DMS 273 (cell line): ENCODE measurements around the gene ERVFRD-1.
A peak's percentile ranks its signal among the peaks of the same experiment; 100 is the strongest.
"Not testable (repeated sequence)": the region's sequence is repeated elsewhere in the genome, so short reads cannot be mapped to it uniquely, and the experiment has no call there.

Experiments
- DNase-seq: peaks from one replicate; lab custom pipeline; 2025; ENCODE audit not compliant: unreplicated experiment; lab: John Stamatoyannopoulos, UW

ERVFRD-1 gene

GRCh38 chr6:11129908-11130565 is 18.5 kb upstream of the ERVFRD-1 start:
- no peak for DNase-seq

GRCh38 chr6:11128608-11129007 is 17.1 kb upstream of the ERVFRD-1 start:
- no peak for DNase-seq

- DNase-seq, result no peak
Observed at GRCh38 chr6:11126876-11127275, 15.4 kb upstream of the ERVFRD-1 start.

GRCh38 chr6:11123978-11124377 is 12.5 kb upstream of the ERVFRD-1 start:
- no peak for DNase-seq

GRCh38 chr6:11122380-11122779 is 10.9 kb upstream of the ERVFRD-1 start:
- no peak for DNase-seq

- DNase-seq, result no peak
Observed at GRCh38 chr6:11121851-11122250, 10.3 kb upstream of the ERVFRD-1 start.

GRCh38 chr6:11120271-11121005 is 8.9 kb upstream of the ERVFRD-1 start:
- DNase-seq, result peak; percentile 64

- DNase-seq, result not testable (repeated sequence)
Observed at GRCh38 chr6:11115808-11116536, 4.4 kb upstream of the ERVFRD-1 start.

GRCh38 chr6:11113038-11113437 is 1.5 kb upstream of the ERVFRD-1 start:
- DNase-seq, result no peak

- no peak for DNase-seq
Observed at GRCh38 chr6:11111769-11112437, 378 bp upstream of the ERVFRD-1 start.

- DNase-seq, result no peak
Observed at GRCh38 chr6:11108726-11109125, 2.8 kb downstream of the ERVFRD-1 start.

- DNase-seq, result no peak
Observed at GRCh38 chr6:11103065-11103464, 8.5 kb downstream of the ERVFRD-1 start.

GRCh38 chr6:11101417-11101816 is 10.1 kb downstream of the ERVFRD-1 start:
- no peak for DNase-seq

GRCh38 chr6:11098004-11098403 is 13.5 kb downstream of the ERVFRD-1 start:
- no peak for DNase-seq

- no peak for DNase-seq
Observed at GRCh38 chr6:11097476-11097875, 14.0 kb downstream of the ERVFRD-1 start.

- peak; percentile 80 for DNase-seq
Observed at GRCh38 chr6:11096109-11096508, 15.4 kb downstream of the ERVFRD-1 start.

- no peak for DNase-seq
Observed at GRCh38 chr6:11094941-11095340, 16.6 kb downstream of the ERVFRD-1 start.

GRCh38 chr6:11094411-11094851 is 17.1 kb downstream of the ERVFRD-1 start:
- DNase-seq, result peak; percentile 72

GRCh38 chr6:11093626-11094410 is 17.7 kb downstream of the ERVFRD-1 start, which contains the start of gene SMIM13:
Gene SMIM13, plus strand, starts transcription at chr6:11093834. Its CDS starts 480 bp downstream, at chr6:11094314.
- peak; percentile 99 for DNase-seq

GRCh38 chr6:11093376-11093625 is 18.2 kb downstream of the ERVFRD-1 start:
- no peak for DNase-seq
